Hematopoietic multipotent progenitor cell treated with erythropoietin and hydrocortisone succinate and interleukin-3 and kit ligand, for 4 days (in vitro differentiated cells): ENCODE measurements around the gene RNF130.
"Not testable (repeated sequence)": the region's sequence is repeated elsewhere in the genome, so short reads cannot be mapped to it uniquely, and the experiment has no call there.

Source experiments
- DNase-seq: peaks from one replicate; pipeline ENCODE4 v3.0.0-alpha.2; 2015

RNF130 gene

GRCh38 chr5:179967489-179967888 lies 104.1 kb downstream of the RNF130 start:
- no peak for DNase-seq

DNA sequence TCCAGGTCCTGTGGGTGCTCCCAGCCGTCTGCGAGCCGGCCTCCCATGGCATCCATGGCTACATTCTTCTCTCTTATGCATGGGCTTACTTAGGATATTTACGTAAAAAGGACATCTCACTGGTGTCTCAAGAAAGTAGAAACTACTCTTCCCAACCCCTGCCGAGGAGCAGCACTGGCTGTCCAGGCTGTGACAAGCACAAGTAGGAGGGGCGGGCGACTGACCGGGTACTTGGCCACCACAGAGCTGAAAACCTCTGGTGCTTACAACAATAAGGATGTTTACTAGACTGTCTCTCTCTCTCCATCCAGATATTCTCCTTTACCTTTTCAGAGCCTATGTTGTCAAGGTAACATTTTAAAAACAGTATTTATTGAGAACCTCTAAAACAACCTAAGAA lies 107.5 kb downstream of the RNF130 start:
- DNase-seq: no peak

- DNase-seq: no peak
Measured at GRCh38 chr5:179963375-179963774, 108.2 kb downstream of the RNF130 start.

GRCh38 chr5:179960204-179960831 lies 111.2 kb downstream of the RNF130 start:
- DNase-seq: no peak

DNA sequence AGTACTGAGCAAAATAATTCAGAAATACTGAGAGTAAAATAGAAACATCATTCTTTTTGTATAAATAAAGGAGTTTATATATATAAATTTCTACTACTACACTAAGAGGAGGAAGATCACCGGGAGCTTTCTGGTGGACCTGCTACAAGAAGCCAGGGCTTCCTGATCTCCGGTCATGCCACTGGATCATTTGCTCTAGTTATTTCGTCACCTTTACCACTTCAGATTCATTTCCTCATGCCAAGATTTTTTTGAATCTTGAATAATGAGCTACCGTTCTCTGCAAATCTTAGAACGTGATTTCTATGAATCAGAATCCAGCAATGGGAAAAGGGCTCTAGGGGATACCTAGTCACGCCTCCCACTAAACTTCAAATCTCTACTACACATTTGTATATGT lies 111.9 kb downstream of the RNF130 start:
- DNase-seq: no peak

DNA sequence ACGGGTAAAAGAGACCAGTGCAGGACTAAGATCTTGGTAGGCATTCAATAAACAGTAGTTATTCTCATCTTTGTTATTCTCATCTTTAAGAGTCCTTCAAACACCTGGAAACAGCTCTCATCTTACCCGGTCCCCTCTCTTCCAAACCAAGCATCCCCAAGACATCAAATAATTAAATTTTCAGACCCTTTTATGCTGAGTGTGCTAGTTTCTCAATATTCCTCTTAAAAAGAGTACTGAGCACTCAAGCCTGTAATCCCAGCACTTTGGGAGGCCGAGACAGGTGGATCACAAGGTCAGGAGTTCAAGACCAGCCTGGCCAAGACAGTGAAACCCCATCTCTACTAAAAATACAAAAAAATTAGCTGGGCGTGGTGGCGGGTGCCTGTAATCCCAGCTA lies 112.4 kb downstream of the RNF130 start:
- DNase-seq: not testable (repeated sequence)

GRCh38 chr5:179955630-179956029 lies 115.9 kb downstream of the RNF130 start:
- DNase-seq: no peak

DNA sequence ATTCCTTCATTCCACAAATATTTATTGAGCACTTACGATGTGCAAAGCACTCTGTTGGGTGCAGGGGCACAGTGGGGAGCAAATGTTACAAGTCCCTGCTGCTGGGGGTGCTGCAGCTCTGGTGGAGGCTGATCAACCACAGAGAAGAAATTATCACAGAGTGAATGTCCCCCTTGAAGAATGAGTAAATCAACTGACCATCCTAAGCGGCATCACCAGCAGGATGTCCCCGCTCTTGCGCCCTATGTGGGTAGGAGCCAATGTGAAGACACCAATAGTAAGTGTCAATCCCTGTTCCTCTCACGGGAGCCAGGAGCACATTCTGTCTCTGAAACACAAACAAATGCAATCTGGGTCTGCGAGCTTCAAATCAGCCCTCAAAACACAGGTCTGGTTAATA lies 116.5 kb downstream of the RNF130 start:
- no peak for DNase-seq

DNA sequence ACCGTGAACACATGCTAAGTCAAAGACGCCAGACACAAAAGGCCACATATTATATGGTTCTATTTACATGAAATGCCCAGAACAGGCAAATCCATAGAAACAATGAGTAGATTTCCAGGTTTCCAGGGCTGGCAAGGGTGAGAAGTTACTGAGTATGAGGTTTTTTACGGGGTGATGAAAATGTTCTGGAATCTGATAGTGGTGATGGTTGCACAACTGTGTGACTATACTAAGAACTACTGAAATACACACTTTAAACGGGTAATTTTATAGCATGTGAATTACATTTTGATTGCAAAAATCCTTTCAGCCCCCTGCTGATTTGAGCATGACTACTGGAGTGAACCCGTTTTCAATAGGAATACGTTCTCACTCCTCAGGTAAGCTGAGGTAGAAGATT lies 117.1 kb downstream of the RNF130 start:
- DNase-seq: no peak

GRCh38 chr5:179953987-179954386 lies 117.6 kb downstream of the RNF130 start:
- DNase-seq: no peak

DNA sequence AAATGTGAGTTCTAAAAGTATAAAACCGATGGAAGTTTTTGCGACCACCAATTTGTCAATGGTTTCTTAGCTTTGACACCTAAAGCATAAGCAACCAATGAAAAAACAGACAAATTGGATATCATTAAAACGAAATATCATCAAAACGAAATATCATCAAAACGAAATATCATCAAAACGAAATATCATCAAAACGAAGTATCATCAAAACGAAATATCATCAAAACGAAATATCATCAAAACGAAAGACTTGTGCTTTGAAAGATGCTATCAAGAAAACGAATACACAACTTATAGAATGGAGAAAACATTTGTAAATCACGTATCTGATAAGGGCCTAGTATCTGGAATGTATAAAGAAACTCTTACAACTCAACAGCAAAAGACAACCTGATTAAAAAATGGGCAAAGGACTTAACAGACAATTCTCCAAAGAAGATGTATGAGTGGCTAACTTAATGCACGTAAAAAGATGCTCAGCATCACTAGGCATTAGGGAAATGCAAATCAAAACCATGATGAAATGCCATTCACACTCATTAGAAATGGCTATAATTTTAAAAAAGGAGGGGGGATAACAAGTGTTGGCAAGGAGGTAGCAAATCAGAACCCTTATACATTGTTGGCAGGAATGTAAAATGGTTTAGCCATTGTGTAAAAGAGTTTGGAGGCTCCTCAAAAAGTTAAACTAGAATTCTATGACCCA lies 134.4 kb downstream of the RNF130 start:
- DNase-seq: no peak

GRCh38 chr5:179930788-179931473 lies 140.6 kb downstream of the RNF130 start:
- DNase-seq: no peak

GRCh38 chr5:179927824-179928223 lies 143.7 kb downstream of the RNF130 start:
- no peak for DNase-seq

GRCh38 chr5:179926657-179927056 lies 144.9 kb downstream of the RNF130 start:
- DNase-seq: no peak

DNA sequence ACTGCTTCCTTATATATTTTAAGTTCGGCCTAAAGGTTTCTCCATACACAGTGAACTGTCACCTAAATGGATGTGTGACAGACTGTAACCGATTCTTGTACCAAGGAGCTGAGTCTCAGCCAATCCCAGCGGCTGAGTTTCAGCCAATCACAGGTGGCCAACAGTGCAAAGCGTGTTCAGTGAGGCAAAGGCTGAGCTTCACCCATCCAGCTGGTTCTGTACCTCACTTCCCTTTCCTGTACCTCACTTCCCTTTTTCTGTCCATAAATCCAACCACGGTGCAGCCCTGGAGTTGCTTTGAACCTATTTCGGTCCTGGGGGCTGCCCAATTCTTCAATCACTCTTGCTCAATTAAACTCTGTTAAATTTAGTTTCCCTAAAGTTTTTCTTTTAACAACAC lies 148.1 kb downstream of the RNF130 start:
- peak; percentile 66 for DNase-seq

GRCh38 chr5:179920175-179920574 lies 151.4 kb downstream of the RNF130 start:
- DNase-seq: no peak

DNA sequence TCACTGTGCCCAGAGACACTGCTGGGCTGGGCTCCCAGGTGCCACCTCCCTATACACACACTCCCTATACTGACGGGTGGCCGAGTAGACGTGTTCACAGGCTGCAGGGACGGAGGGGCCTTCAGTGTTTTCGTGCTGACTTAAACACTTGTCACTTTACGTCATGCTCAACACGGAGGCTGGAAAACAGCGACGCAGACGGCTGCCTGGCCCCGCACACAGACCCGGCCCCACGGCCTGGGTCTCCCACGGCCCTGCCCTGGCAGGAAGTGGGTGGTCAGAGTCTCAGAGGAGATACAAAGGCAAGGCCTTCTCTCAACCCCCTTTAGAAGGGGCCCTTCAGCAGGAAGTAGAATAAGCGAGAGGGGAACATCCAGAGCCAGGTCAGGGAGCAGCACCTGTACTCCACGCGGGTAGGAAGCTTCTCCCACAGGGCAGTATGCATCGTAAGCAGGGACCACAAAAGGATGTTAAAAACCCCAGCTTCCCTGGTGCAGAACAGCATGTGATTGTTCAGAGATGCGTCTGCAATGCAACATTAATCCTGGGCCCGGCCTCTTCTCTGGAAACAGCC lies 152.0 kb downstream of the RNF130 start:
- no peak for DNase-seq

GRCh38 chr5:179918742-179919486 lies 152.6 kb downstream of the RNF130 start:
- no peak for DNase-seq

DNA sequence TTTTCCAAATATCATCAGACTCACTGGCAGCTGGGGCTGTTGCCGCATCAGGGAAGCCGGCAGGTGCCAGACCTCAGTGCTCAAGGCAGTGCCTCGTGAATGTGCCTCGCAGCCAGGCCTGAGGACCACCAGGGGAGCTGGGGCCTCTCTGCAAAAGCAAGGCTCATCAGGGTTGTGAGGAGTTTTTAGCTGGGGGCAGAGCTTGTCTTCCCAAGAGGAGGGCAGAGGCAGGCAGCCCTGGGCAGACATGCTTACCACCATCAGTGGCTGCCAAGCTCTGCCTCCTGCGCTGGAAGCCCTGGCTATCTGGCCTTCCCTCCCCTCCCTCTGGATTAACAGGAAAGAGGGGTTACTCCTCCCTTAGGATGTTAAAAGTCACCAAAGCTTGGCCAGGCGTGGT lies 155.0 kb downstream of the RNF130 start:
- DNase-seq: no peak

GRCh38 chr5:179915406-179915935 lies 156.1 kb downstream of the RNF130 start:
- DNase-seq: no peak

DNA sequence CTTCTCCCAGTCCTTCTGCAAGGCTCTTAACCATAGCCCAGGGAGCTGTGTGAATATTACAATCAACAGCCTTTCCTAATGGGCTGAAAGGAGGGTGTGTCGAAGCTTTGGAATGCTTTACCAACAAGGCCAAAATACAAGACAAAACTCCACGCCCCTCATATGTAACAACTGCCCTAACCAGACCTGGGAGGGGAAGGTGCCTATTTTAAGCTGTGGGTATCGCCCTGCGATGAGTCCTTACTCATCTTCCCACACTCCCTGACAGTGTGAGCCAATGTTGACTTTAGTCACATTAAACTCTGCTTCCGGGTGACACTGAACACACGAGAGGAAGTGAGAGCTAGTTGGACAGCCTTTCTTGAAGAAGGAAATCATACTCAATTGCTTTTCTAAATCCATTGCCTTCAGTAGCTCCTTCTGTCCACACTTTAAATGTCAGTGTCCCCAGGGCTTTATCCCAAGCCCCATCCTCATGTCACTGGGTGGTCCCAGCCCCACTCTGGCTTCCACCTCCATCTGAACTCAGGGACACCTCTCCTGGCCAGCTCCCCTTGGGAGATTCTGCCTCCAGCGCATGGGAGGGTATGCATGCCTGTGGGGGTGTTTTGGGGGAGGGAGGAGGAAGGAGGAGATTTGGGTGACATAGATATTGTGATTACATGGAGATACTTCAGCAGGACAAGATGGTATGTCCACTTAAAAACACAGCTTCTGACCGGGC lies 157.4 kb downstream of the RNF130 start:
- DNase-seq: no peak

GRCh38 chr5:179913461-179913860 lies 158.1 kb downstream of the RNF130 start:
- DNase-seq: no peak
